DMS79 (cell line): ENCODE measurements around the gene NUBP1.

ENCODE experiments used
- DNase-seq: peaks from one replicate; lab custom pipeline; 2025; lab: John Stamatoyannopoulos, UW

NUBP1 gene

DNA sequence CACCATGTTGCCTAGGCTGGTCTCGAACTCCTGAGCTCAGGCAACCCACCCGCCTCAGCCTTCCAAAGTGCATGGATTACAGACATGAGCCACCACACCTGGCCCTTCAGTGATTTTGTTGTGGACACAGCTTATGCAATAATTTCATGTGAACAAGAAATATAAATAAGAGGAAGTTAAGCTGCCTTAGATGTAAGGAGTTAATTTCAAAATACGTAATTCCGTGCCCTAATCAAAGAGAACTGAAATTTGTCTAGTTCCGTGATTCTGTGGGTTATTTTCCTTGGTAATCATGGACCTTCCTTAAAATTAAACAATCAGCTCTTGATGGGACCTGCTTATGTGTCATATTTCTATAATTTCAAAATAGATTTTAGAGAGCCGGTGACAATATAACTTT lies 63.1 kb downstream of the NUBP1 start:
- DNase-seq, result no peak

DNA sequence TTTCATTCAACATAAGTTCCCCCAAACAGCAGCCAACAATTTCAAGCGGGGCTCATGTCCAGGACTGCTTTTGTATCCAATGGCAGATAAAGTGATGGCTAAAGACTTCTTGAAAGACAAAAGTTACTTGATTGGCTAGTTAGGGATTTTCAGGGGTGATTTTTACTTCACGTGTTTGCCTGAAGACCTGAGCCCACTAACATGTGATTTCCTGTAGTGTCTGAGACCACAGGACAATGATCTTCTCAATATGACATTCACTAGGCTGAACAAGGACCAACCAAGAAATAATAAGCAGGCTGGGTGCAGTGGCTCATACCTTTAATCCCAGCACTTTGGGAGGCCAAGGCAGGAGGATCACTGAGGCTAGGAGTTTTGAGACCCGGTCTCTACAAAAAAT lies 64.6 kb downstream of the NUBP1 start:
- no peak for DNase-seq

DNA sequence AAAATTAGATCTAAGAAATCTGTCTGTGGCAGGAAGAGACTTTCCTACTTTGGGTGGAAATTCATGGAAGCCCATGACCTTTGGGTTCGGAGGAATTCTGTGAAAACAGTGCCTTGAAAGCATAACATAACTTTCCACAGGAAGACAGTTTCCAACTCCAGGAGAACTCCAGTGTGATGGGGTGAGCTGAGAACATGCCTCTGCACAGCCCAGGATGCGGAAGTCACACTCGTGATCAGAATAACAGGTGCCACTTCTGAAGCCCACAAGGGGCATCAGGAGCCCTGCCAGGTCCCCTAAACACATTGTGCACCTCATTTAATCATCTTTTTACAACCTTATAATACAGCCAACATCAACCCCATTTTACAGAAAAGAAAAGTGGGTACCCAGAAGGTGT lies 65.2 kb downstream of the NUBP1 start:
- DNase-seq, result no peak

DNA sequence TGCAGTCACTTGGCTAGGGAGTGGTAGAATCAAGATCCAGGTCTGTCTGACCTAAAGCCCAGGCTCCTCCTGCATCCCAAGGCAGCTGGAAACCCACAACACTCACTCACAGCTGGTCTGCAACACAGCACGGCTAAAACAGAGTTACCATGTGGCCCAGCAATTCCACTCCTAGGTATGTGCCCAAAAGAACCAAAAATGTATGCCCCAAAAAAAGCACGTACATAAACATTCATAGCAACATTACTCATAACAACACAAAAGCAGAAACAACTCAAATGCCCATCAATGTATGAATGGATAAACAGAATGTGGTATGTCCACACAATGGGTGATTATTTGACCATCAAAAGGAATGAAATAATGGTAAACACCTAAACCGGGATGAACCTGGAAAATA lies 66.1 kb downstream of the NUBP1 start:
- no peak for DNase-seq

DNA sequence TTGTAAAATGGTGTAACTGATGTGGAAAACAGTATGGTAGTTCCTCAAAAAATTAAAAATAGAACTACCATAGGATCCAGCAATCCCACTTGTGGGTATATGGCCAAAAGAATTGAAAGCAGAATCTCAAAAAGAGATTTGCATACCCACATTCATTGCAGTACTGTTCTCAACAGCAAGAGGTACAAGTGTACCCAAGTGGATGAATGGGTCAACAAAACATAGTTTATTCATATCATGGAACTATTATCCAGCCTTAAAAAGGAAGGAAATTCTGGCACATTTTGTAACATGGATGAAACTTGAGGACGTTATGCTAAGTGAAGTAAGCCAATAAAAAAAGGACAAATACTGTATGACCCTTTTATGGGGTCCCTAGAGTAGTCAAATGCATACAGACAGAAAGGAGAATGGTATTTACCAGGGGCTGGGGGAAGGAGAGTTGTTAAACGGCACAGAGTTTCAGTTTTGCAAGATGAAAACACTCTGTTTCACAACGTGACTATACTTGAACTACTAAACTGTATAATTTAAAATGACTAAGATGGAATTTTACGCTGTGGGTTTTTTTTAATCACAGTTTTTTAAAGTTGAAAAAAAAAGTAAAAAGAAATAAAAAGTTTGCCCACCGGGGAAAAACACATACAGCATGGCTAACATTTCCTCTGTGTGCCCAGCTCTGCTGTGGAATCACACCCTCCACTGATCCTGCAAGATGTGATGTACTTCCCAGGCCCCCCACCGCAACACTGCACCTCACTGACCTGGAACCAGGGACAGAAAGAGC lies 68.9 kb downstream of the NUBP1 start:
- DNase-seq, result no peak

DNA sequence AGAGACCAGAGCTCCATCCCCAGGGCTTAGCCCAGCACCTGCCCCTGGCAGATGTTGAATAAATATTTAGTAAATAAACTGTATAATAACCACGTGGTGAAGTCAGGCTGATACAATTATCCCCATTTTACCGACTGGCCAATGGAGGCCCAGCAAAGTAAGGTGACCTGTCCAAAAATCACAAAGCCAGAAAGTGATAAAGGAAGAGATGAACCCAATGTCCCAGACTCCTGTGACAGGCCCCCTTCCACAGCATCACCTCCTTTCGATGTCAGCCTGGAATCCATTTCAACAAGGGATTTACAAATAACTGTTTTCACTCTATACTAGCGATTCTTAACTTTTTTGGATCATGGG lies 69.4 kb downstream of the NUBP1 start:
- DNase-seq, result no peak

DNA sequence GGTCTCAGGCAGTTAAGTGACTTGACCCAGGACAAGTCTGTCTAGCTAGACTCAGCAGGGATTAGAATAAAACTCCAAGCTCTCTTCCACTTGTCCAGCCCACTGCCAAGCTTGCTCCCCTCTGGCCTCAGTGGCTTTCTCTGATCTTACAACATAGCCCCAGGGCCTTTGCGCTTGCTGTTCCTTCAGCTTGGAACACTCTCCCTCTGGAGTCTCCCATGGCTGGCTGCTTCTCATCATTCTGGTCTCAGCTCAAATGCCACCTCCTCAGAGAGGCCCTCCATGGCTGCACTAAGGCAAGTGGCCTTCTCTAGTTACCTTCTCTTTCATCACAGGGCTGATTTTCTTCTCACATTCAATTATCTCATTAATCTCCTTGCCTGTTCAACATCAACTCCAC lies 73.9 kb downstream of the NUBP1 start:
- no peak for DNase-seq

DNA sequence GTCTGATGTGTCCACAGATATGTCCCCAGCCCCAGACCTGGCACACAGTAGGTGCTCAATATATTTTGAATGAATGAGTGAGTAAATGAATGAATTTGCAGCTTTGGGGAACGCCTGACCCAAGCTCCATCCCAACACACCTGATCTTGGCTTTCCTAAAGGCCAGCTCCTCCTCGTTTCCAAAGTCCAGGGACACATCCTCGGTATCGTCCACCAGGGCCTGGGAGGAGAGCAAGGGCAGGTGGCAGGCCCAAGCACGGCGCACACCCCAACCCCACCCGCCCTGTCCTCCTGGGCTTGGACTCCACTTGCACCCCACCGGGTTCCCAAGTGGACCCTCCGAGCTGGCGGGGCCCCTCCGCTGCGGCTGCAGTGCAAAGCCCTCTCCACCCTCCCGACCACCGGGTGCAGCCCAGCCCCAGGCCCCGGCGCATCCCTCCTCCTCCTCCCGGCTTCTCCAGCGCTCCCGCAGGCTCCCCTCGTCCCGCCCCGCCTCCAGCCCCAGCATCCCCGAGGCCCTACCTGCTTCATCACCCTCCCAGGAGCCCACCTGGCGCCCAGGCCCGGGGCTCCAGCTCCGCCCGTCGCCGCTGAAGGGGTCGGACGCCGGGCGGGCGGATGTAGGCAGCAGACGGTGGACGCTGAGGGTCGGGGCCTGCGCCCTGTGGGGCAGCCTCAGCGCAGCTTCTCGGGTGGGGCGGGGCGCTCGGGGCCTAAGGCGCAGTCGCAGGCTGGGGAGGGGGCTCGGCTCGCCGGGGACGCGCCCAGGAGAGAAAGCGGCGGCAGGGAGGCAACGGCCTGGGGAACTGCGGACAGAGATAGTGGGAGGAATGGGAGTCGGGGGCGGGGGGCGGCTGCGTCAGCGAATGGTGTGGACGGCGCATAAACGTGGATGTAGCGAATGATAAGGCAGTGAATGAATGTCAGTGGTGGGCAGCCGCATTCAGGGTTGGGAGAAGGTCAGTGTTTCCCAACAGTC lies 74.6 kb downstream of the NUBP1 start, which contains the start of gene TVP23A:
TVP23A (minus strand) TSS at position 832 of the 979 bp plus-strand sequence; CDS start at position 531, 301 bp downstream.
- DNase-seq, result no peak
